ENCODE data around the gene DLGAP5.

GRCh38 chr14:55116246-55117030, 74.9 kb downstream of the DLGAP5 start:
- TF ChIP-seq EZH2 (IDR thresholded peaks at IDR 0.05; ENCODE audit: insufficient read depth, poor library complexity, severe bottlenecking) (no peak), EZH2phosphoT487 (IDR thresholded peaks at IDR 0.05; ENCODE audit: insufficient read depth, low read depth) (no peak)
